OCI-LY3 (cell line): ENCODE measurements around the gene TMOD2.

Source experiments
- EZH2phosphoT487 ChIP-seq: fragments of 200-600 bp; shearing (Covaris generic); IDR thresholded peaks from 2 replicates; pipeline ENCODE4 v1.6.1; 2018; ENCODE audit warnings: antibody characterized with exemption, mixed run types, low read depth
- TF ChIP-seq, protein P1 (sequence below): fragments of 200-600, 300-600 bp; sonication (generic); IDR thresholded peaks from 2 replicates; pipeline ENCODE4 v1.5.1; 2014; ENCODE audit warnings: antibody characterized with exemption, low read length, low read depth

- TF ChIP-seq, protein P1, sequence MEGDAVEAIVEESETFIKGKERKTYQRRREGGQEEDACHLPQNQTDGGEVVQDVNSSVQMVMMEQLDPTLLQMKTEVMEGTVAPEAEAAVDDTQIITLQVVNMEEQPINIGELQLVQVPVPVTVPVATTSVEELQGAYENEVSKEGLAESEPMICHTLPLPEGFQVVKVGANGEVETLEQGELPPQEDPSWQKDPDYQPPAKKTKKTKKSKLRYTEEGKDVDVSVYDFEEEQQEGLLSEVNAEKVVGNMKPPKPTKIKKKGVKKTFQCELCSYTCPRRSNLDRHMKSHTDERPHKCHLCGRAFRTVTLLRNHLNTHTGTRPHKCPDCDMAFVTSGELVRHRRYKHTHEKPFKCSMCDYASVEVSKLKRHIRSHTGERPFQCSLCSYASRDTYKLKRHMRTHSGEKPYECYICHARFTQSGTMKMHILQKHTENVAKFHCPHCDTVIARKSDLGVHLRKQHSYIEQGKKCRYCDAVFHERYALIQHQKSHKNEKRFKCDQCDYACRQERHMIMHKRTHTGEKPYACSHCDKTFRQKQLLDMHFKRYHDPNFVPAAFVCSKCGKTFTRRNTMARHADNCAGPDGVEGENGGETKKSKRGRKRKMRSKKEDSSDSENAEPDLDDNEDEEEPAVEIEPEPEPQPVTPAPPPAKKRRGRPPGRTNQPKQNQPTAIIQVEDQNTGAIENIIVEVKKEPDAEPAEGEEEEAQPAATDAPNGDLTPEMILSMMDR = no peak
- TF ChIP-seq EZH2phosphoT487 = no peak
These were observed 46.9 kb downstream of the TMOD2 start for GRCh38 chr15:51798281-51798680.
